Kidney (tissue), 14 donors: ENCODE data around the gene RBM47. TPM values are rescaled to one million over a fixed set of nuclear protein-coding genes. Genes with fewer than 3 reads are reported as not detected.
"Not testable (repeated sequence)": the region's sequence is repeated elsewhere in the genome, so short reads cannot be mapped to it uniquely, and the experiment has no call there.

Source experiments
- DNase-seq, 5 donors: peaks; one replicate each; pipeline ENCODE4 v3.0.0-alpha.2; 2013 to 2020
- FAIRE-seq: peaks from 2 replicates; lab custom pipeline; 2012; peaks lifted over from hg19 to GRCh38; lab: Jason Lieb, UNC
- H3K27ac ChIP-seq, 2 donors: one replicate each; pipeline ENCODE4 v1.7.0; 2013; ENCODE audit warnings: low read depth in 2 of 2, low read length in 2 of 2, inconsistent platforms in 1 of 2
- H3K27me3 ChIP-seq: one replicate; pipeline ENCODE4 v1.7.1; 2013; ENCODE audit warnings: low read length, inconsistent platforms; ENCODE audit not compliant: control insufficient read depth, insufficient read depth
- H3K36me3 ChIP-seq, 3 donors: one replicate each; pipeline versions ENCODE4 v1.7.0 to v1.7.1; 2013; ENCODE audit warnings: low read length in 3 of 3, control low read depth in 1 of 3, inconsistent platforms in 1 of 3; ENCODE audit not compliant: insufficient read depth in 3 of 3, control insufficient read depth in 2 of 3
- H3K4me1 ChIP-seq, 3 donors: one replicate each; pipeline versions ENCODE4 v1.7.0 to v1.7.1; 2013; ENCODE audit warnings: low read length in 3 of 3, inconsistent platforms in 1 of 3, low read depth in 1 of 3; ENCODE audit not compliant: control insufficient read depth in 2 of 3, insufficient read depth in 2 of 3
- H3K4me3 ChIP-seq, 3 donors: one replicate each; pipeline versions ENCODE4 v1.7.0 to v1.8.1; 2013; ENCODE audit warnings: low read length in 3 of 3, control low read depth in 1 of 3, inconsistent platforms in 1 of 3
- H3K9ac ChIP-seq, 3 donors: one replicate each; pipeline versions ENCODE4 v1.7.0 to v1.7.1; 2013; ENCODE audit warnings: low read length in 3 of 3, control low read depth in 1 of 3, inconsistent platforms in 1 of 3
- H3K9me3 ChIP-seq, 3 donors: one replicate each; pipeline versions ENCODE4 v1.7.0 to v1.7.1; 2013; ENCODE audit warnings: low read length in 3 of 3, control low read depth in 1 of 3, inconsistent platforms in 1 of 3; ENCODE audit not compliant: control insufficient read depth in 2 of 3, insufficient read depth in 1 of 3
- CTCF ChIP-seq: IDR thresholded peaks from 3 replicates; pipeline ENCODE4 v1.5.1; 2012; ENCODE audit warnings: mild to moderate bottlenecking, moderate library complexity, borderline replicate concordance; ENCODE audit not compliant: insufficient read depth; ENCODE audit errors: extremely low read depth
- intact Hi-C: fragments of 100-400 bp; cut with DNase I; formaldehyde crosslinking; loops from one replicate; pipeline ENCODE4 v1.11.1; 2022
- polyA plus RNA-seq: library from polyadenylated mRNA; stranded (reverse); fragments of 350-450 nt; fragmentation: Illumina TruSeq; extraction: RNeasy Lipid Tissue Mini Kit (QIAGEN cat#74804); gene quantifications from one replicate; pipeline ENCODE4 v1.2.3, GENCODE V29; 2014; ENCODE audit warnings: low read depth, low replicate concordance; ENCODE audit not compliant: insufficient read depth
- total RNA-seq: library from RNA; stranded (reverse); fragmentation: NEBNext Ultra II Directional; extraction: Animal tissue kit (Norgen Biotek cat#: 25700); gene quantifications from one replicate; pipeline ENCODE4 v1.2.1, GENCODE V29; 2021
- donor health status: control.
- donor health status: control.
- donor health status: control.
- donor health status: control.
- donor health status: control.
- donor health status: DM: yes; HTN: yes; CAD: no.
- donor health status: Normal renal cell carcinoma (clear cell type).

RBM47 gene
- total and polyA plus RNA-seq, 2 donors from 2014 or later, result 61.5 to 124 TPM

GRCh38 chr4:40546969-40547788 lies 82.5 kb downstream of the RBM47 start:
- H3K27me3 ChIP-seq, result no peaks in the 10 kb centered on the region
- DNase-seq, result no peak
- TF ChIP-seq CTCF, result no peak
- H3K9me3 ChIP-seq, result no peaks in the 10 kb centered on the region
- FAIRE-seq, result no peak
- intact Hi-C loops, result no loop called here
- no peak overlapping the region for H3K4me3 ChIP-seq
- H3K9ac ChIP-seq, result peak overlapping the region in 1 of 3 donors; percentile 57
- peak overlapping the region; percentile 88 to 89 for H3K27ac ChIP-seq
- H3K36me3 ChIP-seq, result no peaks in the 10 kb centered on the region
- peaks cover 0 to 34% (median 21%) of the 10 kb centered on the region in 3 donors for H3K4me1 ChIP-seq

DNA sequence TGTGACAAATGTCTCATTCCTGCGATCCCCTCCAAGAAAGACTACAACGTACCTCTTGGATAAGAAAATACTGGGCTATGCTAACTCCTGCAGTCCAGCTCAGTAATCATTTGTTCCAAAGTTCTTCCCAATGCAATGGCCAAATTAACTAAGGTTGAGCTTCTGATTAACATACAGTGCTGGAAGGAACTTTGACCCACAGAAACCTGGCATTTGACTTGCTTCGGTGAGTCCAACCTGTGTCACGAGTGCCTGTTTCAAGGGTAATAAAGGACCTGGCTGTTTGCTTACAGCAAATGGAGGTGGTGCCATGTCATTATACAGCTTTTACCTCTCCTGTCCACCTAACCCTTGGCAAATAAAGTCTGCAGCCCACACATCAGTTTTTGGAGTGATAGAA lies 83.2 kb downstream of the RBM47 start:
- no peaks in the 10 kb centered on the region for H3K27me3 ChIP-seq
- H3K9me3 ChIP-seq, result no peaks in the 10 kb centered on the region
- peaks cover 0 to 34% (median 21%) of the 10 kb centered on the region in 3 donors for H3K4me1 ChIP-seq
- FAIRE-seq (peak; percentile 94), DNase-seq (peak in 3 of 5 donors; percentile 57 to 87 (median 76))
- peak overlapping the region; percentile 88 to 89 for H3K27ac ChIP-seq
- H3K9ac ChIP-seq, result peak overlapping the region in 1 of 3 donors; percentile 57
- TF ChIP-seq CTCF, result no peak
- intact Hi-C loops, result no loop called here
- no peak overlapping the region for H3K4me3 ChIP-seq
- no peaks in the 10 kb centered on the region for H3K36me3 ChIP-seq

- H3K27me3 ChIP-seq, H3K9ac ChIP-seq, H3K4me3 ChIP-seq, intact Hi-C loops, DNase-seq, H3K9me3 ChIP-seq, FAIRE-seq, H3K36me3 ChIP-seq: not testable (repeated sequence)
- Histone ChIP-seq H3K4me1 (peaks cover 0 to 34% (median 18%) of the 10 kb centered on the region in 3 donors), H3K27ac (peak overlapping the region; percentile 56 to 89)
Observed at GRCh38 chr4:40545487-40545886, 84.2 kb downstream of the RBM47 start.

GRCh38 chr4:40544221-40544620 lies 85.4 kb downstream of the RBM47 start:
- FAIRE-seq, result no peak
- H3K9ac ChIP-seq, result no peak overlapping the region
- no peaks in the 10 kb centered on the region for H3K9me3 ChIP-seq
- TF ChIP-seq CTCF, result no peak
- H3K4me3 ChIP-seq, result no peak overlapping the region
- intact Hi-C loops, result no loop called here
- H3K4me1 ChIP-seq, result peaks cover 0 to 29% (median 18%) of the 10 kb centered on the region in 3 donors
- peak overlapping the region; percentile 25 to 52 for H3K27ac ChIP-seq
- H3K36me3 ChIP-seq, result no peaks in the 10 kb centered on the region
- H3K27me3 ChIP-seq, result no peaks in the 10 kb centered on the region
- no peak for DNase-seq
